Gastroesophageal sphincter (tissue), 3 donors: ENCODE data around the gene ERCC2.

ENCODE experiments used
- CTCF ChIP-seq, 4 experiments: fragments of 200-600 bp in 2 of 4; fragments of 450-650 bp in 2 of 4; sonication (generic) in 1 of 4; IDR thresholded peaks; one replicate each; pipeline ENCODE4 v1.5.1; 2017 to 2019; ENCODE audit warnings: antibody characterized with exemption in 4 of 4, mild to moderate bottlenecking in 2 of 4, moderate library complexity in 2 of 4
- POLR2A ChIP-seq, 2 donors: fragments of 450-650 bp; IDR thresholded peaks; one replicate each; pipeline ENCODE4 v1.6.1; 2017; ENCODE audit warnings: antibody characterized with exemption in 2 of 2, mild to moderate bottlenecking in 2 of 2, moderate library complexity in 1 of 2
- POLR2AphosphoS5 ChIP-seq: sonication (generic); formaldehyde crosslinking; IDR thresholded peaks from one replicate; pipeline ENCODE4 v1.6.1; 2017; ENCODE audit warnings: antibody characterized with exemption

GRCh38 chr19:45368737-45369340 is 1.5 kb downstream of the ERCC2 start:
- no peak for TF ChIP-seq CTCF (IDR thresholded peaks at IDR 0.05)
- TF ChIP-seq POLR2AphosphoS5: no peak
- TF ChIP-seq POLR2A (IDR thresholded peaks at IDR 0.05): no peak
